A673 (cell line): Measurements from ENCODE around the gene TSPEAR. TPM values are rescaled to one million over a fixed set of nuclear protein-coding genes. Genes with fewer than 3 reads are reported as not detected.

Experiments
- BruUV-seq: library from RNA; stranded (reverse); fragments of 400-500 nt; replicated peaks from 2 replicates; lab custom pipeline; 2021; lab: Mats Ljungman, UMichigan
- CTCF ChIA-PET: fragments of 300-600 bp; sonication (Branson Sonifier 250); formaldehyde crosslinking; loops from one replicate; lab custom pipeline; 2022; ENCODE audit warnings: antibody characterized with exemption; lab: Charles Lee
- POLR2A ChIA-PET: fragments of 300-600 bp; sonication (Branson Sonifier 250); formaldehyde crosslinking; loops from one replicate; lab custom pipeline; 2022; ENCODE audit warnings: antibody characterized with exemption; ENCODE audit not compliant: low non-redundant PET; lab: Charles Lee
- DNase-seq: peaks from one replicate; pipeline ENCODE4 v3.0.0-alpha.2; 2015; ENCODE audit warnings: low spot score
- H3K27ac ChIP-seq: fragments of 200-600 bp; sonication (generic); 2 replicates; pipeline ENCODE4 v1.5.1; 2016; ENCODE audit warnings: mixed run types, low read depth, mild to moderate bottlenecking, mixed read lengths, antibody characterized with exemption, low read length; ENCODE audit not compliant: poor library complexity, severe bottlenecking
- H3K27me3 ChIP-seq: fragments of 200-600 bp; sonication (generic); replicated peaks from 2 replicates; pipeline ENCODE4 v1.6.1; 2017; ENCODE audit warnings: mixed run types, low read depth, mild to moderate bottlenecking, mixed read lengths, antibody characterized with exemption, low read length; ENCODE audit not compliant: insufficient read depth, poor library complexity
- H3K36me3 ChIP-seq: fragments of 200-600 bp; sonication (generic); 2 replicates; pipeline ENCODE4 v1.6.1; 2016; ENCODE audit warnings: mixed run types, mild to moderate bottlenecking, mixed read lengths, antibody characterized with exemption, low read length; ENCODE audit not compliant: insufficient read depth, poor library complexity, severe bottlenecking
- H3K4me1 ChIP-seq: fragments of 200-600 bp; sonication (generic); 2 replicates; pipeline ENCODE4 v1.6.1; 2017; ENCODE audit warnings: mixed run types, mild to moderate bottlenecking, mixed read lengths, antibody characterized with exemption, low read length; ENCODE audit not compliant: insufficient read depth, poor library complexity, severe bottlenecking
- H3K4me3 ChIP-seq: fragments of 200-600 bp; sonication (generic); 2 replicates; pipeline ENCODE4 v1.5.1; 2016; ENCODE audit warnings: low read depth, mixed run types, mild to moderate bottlenecking, mixed read lengths, low read length; ENCODE audit not compliant: poor library complexity, severe bottlenecking
- H3K9me3 ChIP-seq: fragments of 200-600 bp; sonication (generic); 2 replicates; pipeline ENCODE4 v1.6.1; 2016; ENCODE audit warnings: mixed run types, low read depth, mild to moderate bottlenecking, mixed read lengths, antibody characterized with exemption, low read length; ENCODE audit not compliant: poor library complexity, severe bottlenecking
- CTCF ChIP-seq: fragments of 300-800, 200-600 bp; sonication (generic); conservative IDR thresholded peaks from 2 replicates; pipeline ENCODE4 v1.5.1; 2017; ENCODE audit warnings: low read depth, mild to moderate bottlenecking, antibody characterized with exemption, low read length, moderate library complexity, mixed read lengths
- EZH2 ChIP-seq: fragments of 200-600 bp; sonication (generic); IDR thresholded peaks from 2 replicates; pipeline ENCODE4 v1.6.1; 2017; ENCODE audit warnings: borderline replicate concordance, low read depth, mild to moderate bottlenecking, mixed read lengths, antibody characterized with exemption, low read length; ENCODE audit not compliant: poor library complexity, severe bottlenecking
- intact Hi-C: fragments of 100-400 bp; cut with micrococcal nuclease; formaldehyde crosslinking; loops from one replicate; pipeline ENCODE4 v1.10.0; 2022; ENCODE audit not compliant: unreplicated experiment
- total RNA-seq: library from RNA; stranded (reverse); gene quantifications from 2 replicates; pipeline ENCODE4 v1.2.3, GENCODE V29; 2021

The TSPEAR gene
- total RNA-seq, 1 experiment from 2014 or later: 8.3 TPM

- POLR2A ChIA-PET: no interaction called here
- Histone ChIP-seq H3K4me1 (peaks cover 8% of the 10 kb centered on the region), H3K27ac (no peak overlapping the region), H3K4me3 (no peak overlapping the region), H3K27me3 (no peaks in the 10 kb centered on the region), H3K9me3 (peaks cover 15% of the 10 kb centered on the region), H3K36me3 (no peaks in the 10 kb centered on the region)
- CTCF ChIA-PET: no interaction called here
- BruUV-seq: no TSS peak
- no peak for DNase-seq
- intact Hi-C loops: no loop called here
- TF ChIP-seq EZH2 (no peak), CTCF (no peak)
Measured at GRCh38 chr21:44737706-44738354, 26.5 kb upstream of the TSPEAR start.

DNA sequence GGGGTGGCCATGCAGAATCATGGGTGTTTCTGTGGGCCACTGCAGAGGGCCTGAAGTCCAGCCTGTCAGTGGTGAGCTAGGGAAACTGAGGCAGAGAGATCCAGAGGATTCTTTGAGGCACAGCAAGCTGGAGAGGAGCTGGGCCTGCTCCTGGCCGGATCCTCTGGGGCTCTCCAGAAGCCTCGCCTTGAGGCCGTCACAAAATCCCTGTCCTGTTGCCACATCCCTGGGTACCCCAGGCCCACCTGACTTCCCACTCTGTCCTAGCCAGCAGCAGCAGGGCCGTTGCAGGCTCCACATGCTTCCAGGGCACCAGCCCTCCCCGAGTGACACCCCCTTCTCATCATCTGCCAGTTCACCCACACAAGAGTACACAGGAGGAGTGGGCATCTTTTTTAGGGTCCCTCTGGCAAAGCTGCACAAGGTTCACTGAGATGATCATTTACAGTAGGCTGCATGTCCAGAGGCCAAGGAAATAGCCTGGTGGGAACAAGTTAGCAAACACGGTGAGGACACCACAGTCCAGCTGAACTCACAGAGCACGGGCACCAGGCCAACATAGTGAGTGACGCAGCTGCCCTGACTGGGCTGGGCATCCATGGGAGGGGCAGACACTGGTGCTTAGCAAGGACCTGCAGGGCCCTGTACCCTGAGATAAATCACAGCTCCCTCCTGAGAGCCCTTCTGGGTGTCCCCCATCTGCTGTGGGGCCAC is 25.1 kb upstream of the TSPEAR start:
- ChIA-PET CTCF (no interaction called here), POLR2A (no interaction called here)
- Histone ChIP-seq H3K27ac (no peak overlapping the region), H3K4me3 (no peak overlapping the region), H3K9me3 (peaks cover 15% of the 10 kb centered on the region), H3K36me3 (no peaks in the 10 kb centered on the region), H3K27me3 (no peaks in the 10 kb centered on the region), H3K4me1 (no peaks in the 10 kb centered on the region)
- TF ChIP-seq CTCF (no peak), EZH2 (no peak)
- no TSS peak for BruUV-seq
- intact Hi-C loops: no loop called here
- no peak for DNase-seq

GRCh38 chr21:44735821-44736220 is 24.4 kb upstream of the TSPEAR start:
- no TSS peak for BruUV-seq
- Histone ChIP-seq H3K4me3 (no peak overlapping the region), H3K27me3 (no peaks in the 10 kb centered on the region), H3K27ac (no peak overlapping the region), H3K36me3 (no peaks in the 10 kb centered on the region), H3K9me3 (peaks cover 15% of the 10 kb centered on the region), H3K4me1 (no peaks in the 10 kb centered on the region)
- intact Hi-C loops: no loop called here
- ChIA-PET CTCF (no interaction called here), POLR2A (no interaction called here)
- no peak for DNase-seq
- TF ChIP-seq EZH2 (no peak), CTCF (no peak)
